Measurements from ENCODE around the gene PHGDH. TPM values are rescaled to one million over a fixed set of nuclear protein-coding genes. Genes with fewer than 3 reads are reported as not detected.
A peak's percentile ranks its signal among the peaks of the same experiment; 100 is the strongest.

Gene PHGDH
- total RNA-seq, 2 donors from 2014 or later: 185 to 307 TPM

GRCh38 chr1:119673171-119673940 is 38.4 kb upstream of the PHGDH start:
- 89% methylated on average over 4 of the region's 4 CpGs for WGBS
- Histone ChIP-seq H3K27ac (no peak overlapping the region), H3K4me3 (no peak overlapping the region), H3K9me3 (no peaks in the 10 kb centered on the region), H3K4me1 (replicated peaks) (no peaks in the 10 kb centered on the region), H3K36me3 (no peaks in the 10 kb centered on the region), H3K27me3 (replicated peaks; ENCODE audit: insufficient read depth) (no peaks in the 10 kb centered on the region)
- TF ChIP-seq POLR2AphosphoS5 (IDR thresholded peaks at IDR 0.05): no peak
- TF ChIP-seq CTCF (IDR thresholded peaks at IDR 0.05): no peak
- TF ChIP-seq POLR2A (IDR thresholded peaks at IDR 0.05): no peak
- no peak for DNase-seq (ENCODE audit: low spot score)
- intact Hi-C loops (cut with DNase I): loop anchor here (10.0 kb wide), 1 partner anchor 299 kb away; no protein-coding TSS in a partner anchor

GRCh38 chr1:119674111-119674526 is 37.6 kb upstream of the PHGDH start:
- no peaks in the 10 kb centered on the region for H3K36me3 ChIP-seq
- H3K4me1 ChIP-seq (replicated peaks): no peaks in the 10 kb centered on the region
- H3K27ac ChIP-seq: no peak overlapping the region
- DNase-seq (ENCODE audit: low spot score): peak; percentile 27
- H3K9me3 ChIP-seq: no peaks in the 10 kb centered on the region
- TF ChIP-seq POLR2A (IDR thresholded peaks at IDR 0.05) (no peak), POLR2AphosphoS5 (IDR thresholded peaks at IDR 0.05) (peak; percentile 32)
- H3K27me3 ChIP-seq (replicated peaks; ENCODE audit: insufficient read depth): no peaks in the 10 kb centered on the region
- WGBS: 59% methylated on average over 4 of the region's 4 CpGs
- intact Hi-C loops (cut with DNase I): loop anchor here (2.0 to 10.0 kb wide), 2 partner anchors 67 to 299 kb away; no protein-coding TSS in a partner anchor
- no peak overlapping the region for H3K4me3 ChIP-seq

- Histone ChIP-seq H3K4me1 (replicated peaks) (no peaks in the 10 kb centered on the region), H3K27me3 (replicated peaks; ENCODE audit: insufficient read depth) (no peaks in the 10 kb centered on the region), H3K27ac (peak overlapping the region; percentile 62 to 64), H3K9me3 (no peaks in the 10 kb centered on the region), H3K4me3 (no peak overlapping the region), H3K36me3 (no peaks in the 10 kb centered on the region)
- intact Hi-C loops (cut with DNase I): loop anchor here (2.0 to 10.0 kb wide), 2 partner anchors 66 to 300 kb away; no protein-coding TSS in a partner anchor
- DNase-seq (ENCODE audit: low spot score): no peak
- TF ChIP-seq CTCF (IDR thresholded peaks at IDR 0.05) (no peak), POLR2AphosphoS5 (IDR thresholded peaks at IDR 0.05) (no peak), POLR2A (IDR thresholded peaks at IDR 0.05) (no peak)
- 43% methylated on average over 6 of the region's 6 CpGs for WGBS
These were observed 36.9 kb upstream of the PHGDH start for GRCh38 chr1:119674835-119675289.

GRCh38 chr1:119675349-119676345 is 36.1 kb upstream of the PHGDH start:
- peak; percentile 82 to 95 (median 84) for TF ChIP-seq CTCF (IDR thresholded peaks at IDR 0.05)
- peak; percentile 23 for TF ChIP-seq POLR2AphosphoS5 (IDR thresholded peaks at IDR 0.05)
- no peak for TF ChIP-seq POLR2A (IDR thresholded peaks at IDR 0.05)
- intact Hi-C loops (cut with DNase I): loop anchor here (2.0 to 10.0 kb wide), 2 partner anchors 65 to 301 kb away; no protein-coding TSS in a partner anchor
- H3K27me3 ChIP-seq (replicated peaks; ENCODE audit: insufficient read depth): no peaks in the 10 kb centered on the region
- peak overlapping the region; percentile 62 to 64 for H3K27ac ChIP-seq
- H3K36me3 ChIP-seq: no peaks in the 10 kb centered on the region
- H3K9me3 ChIP-seq: no peaks in the 10 kb centered on the region
- no peaks in the 10 kb centered on the region for H3K4me1 ChIP-seq (replicated peaks)
- 7% methylated on average over 16 of the region's 16 CpGs for WGBS
- DNase-seq (ENCODE audit: low spot score): peak; percentile 87
- peak overlapping the region; percentile 15 to 21 for H3K4me3 ChIP-seq
